Prostate gland (tissue), 2 donors: ENCODE results near the gene HEBP2. TPM values are rescaled to one million over a fixed set of nuclear protein-coding genes. Genes with fewer than 3 reads are reported as not detected.

ENCODE experiments used
- DNase-seq: peaks from one replicate; pipeline ENCODE4 v3.0.0-alpha.2; 2019; ENCODE audit warnings: low spot score
- H3K27ac ChIP-seq, 2 donors: fragments of 200-600 bp; sonication (generic); 2 replicates each; pipeline ENCODE4 v1.5.1; 2017 to 2019
- H3K27me3 ChIP-seq: fragments of 200-600 bp; sonication (generic); replicated peaks from 2 replicates; pipeline ENCODE4 v1.5.1; 2019; ENCODE audit not compliant: insufficient read depth
- H3K36me3 ChIP-seq, 2 donors: fragments of 200-600 bp; sonication (generic); 1 replicate in 1 of 2; 2 replicates in 1 of 2; pipeline versions ENCODE4 v1.5.1 to v1.8.1; 2017 to 2019
- H3K4me1 ChIP-seq: fragments of 200-600 bp; sonication (generic); replicated peaks from 2 replicates; pipeline ENCODE4 v1.5.1; 2019
- H3K4me3 ChIP-seq, 2 donors: fragments of 200-600 bp; sonication (generic); 2 replicates each; pipeline ENCODE4 v1.5.1; 2017 to 2019
- H3K9me3 ChIP-seq: fragments of 200-600 bp; sonication (generic); 2 replicates; pipeline ENCODE4 v1.5.1; 2017
- CTCF ChIP-seq, 4 experiments: fragments of 200-600 bp in 2 of 4; fragments of 450-650 bp in 2 of 4; sonication (generic) in 2 of 4; IDR thresholded peaks; 1 replicate in 3 of 4; 2 replicates in 1 of 4; pipeline ENCODE4 v1.5.1; 2016 to 2019; ENCODE audit warnings: antibody characterized with exemption in 4 of 4, mild to moderate bottlenecking in 2 of 4, moderate library complexity in 2 of 4
- POLR2A ChIP-seq: fragments of 450-650 bp; IDR thresholded peaks from one replicate; pipeline ENCODE4 v1.6.1; 2016; ENCODE audit warnings: antibody characterized with exemption, mild to moderate bottlenecking
- POLR2AphosphoS5 ChIP-seq: sonication (generic); formaldehyde crosslinking; IDR thresholded peaks from one replicate; pipeline ENCODE4 v1.6.1; 2017; ENCODE audit warnings: antibody characterized with exemption
- WGBS: methylation state at CpG from one replicate; pipeline ENCODE4 v1.1.5; 2018; 5-methylcytosine and 5-hydroxymethylcytosine counted together
- intact Hi-C: fragments of 100-400 bp; cut with DNase I; formaldehyde crosslinking; loops from one replicate; pipeline ENCODE4 v1.14.2; 2022
- total RNA-seq, 2 donors: library from RNA; depleted of rRNA; stranded (reverse); fragments of >200 nt; gene quantifications; one replicate each; pipeline ENCODE4 v1.1.0, GENCODE V29; 2016

HEBP2 gene
- total RNA-seq, 2 donors from 2014 or later: 95.4 to 187 TPM

GRCh38 chr6:138410972-138411880, 7.2 kb downstream of the HEBP2 start:
- TF ChIP-seq POLR2A: no peak
- no peak for TF ChIP-seq CTCF (IDR thresholded peaks at IDR 0.05)
- TF ChIP-seq POLR2AphosphoS5: no peak
- Histone ChIP-seq H3K27me3 (no peaks in the 10 kb centered on the region), H3K27ac (no peak overlapping the region), H3K36me3 (peaks cover 7 to 8% of the 10 kb centered on the region in 2 donors), H3K9me3 (no peaks in the 10 kb centered on the region), H3K4me3 (no peak overlapping the region), H3K4me1 (peaks cover 2% of the 10 kb centered on the region)
- DNase-seq: no peak
- intact Hi-C loops: no loop called here
- 71% methylated on average over 6 of the region's 6 CpGs for WGBS

DNA sequence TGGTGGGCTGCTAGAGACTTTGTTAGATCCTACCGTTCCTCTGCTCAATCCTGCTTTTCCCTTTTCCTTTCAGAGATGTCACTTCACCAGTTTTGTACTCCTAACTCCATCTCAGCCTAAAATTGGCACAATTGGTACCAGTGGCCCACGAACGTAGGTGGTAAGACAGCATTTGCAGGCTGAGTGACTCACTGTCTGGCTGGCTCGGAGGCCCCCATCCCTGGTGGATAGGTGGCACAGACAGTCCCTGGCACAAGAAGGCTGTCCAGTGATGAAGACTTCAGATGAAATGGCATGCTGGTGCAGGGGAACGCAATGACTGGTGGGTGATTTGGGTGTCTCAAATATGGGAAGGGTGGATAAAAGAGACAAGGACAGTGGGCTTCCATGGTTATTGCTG, 11.1 kb downstream of the HEBP2 start:
- Histone ChIP-seq H3K4me1 (no peaks in the 10 kb centered on the region), H3K27me3 (no peaks in the 10 kb centered on the region), H3K36me3 (no peaks in the 10 kb centered on the region), H3K27ac (no peak overlapping the region), H3K9me3 (no peaks in the 10 kb centered on the region), H3K4me3 (no peak overlapping the region)
- intact Hi-C loops: no loop called here
- 79% methylated on average over 5 of the region's 5 CpGs for WGBS
- TF ChIP-seq POLR2A: no peak
- TF ChIP-seq POLR2AphosphoS5: no peak
- TF ChIP-seq CTCF (IDR thresholded peaks at IDR 0.05): no peak
- no peak for DNase-seq

- WGBS: 92% methylated on average over 4 of the region's 4 CpGs
Observed at GRCh38 chr6:138416206-138416605, 12.2 kb downstream of the HEBP2 start.

GRCh38 chr6:138417493-138418117, 13.6 kb downstream of the HEBP2 start:
- intact Hi-C loops: no loop called here
- Histone ChIP-seq H3K27ac (no peak overlapping the region), H3K9me3 (no peaks in the 10 kb centered on the region), H3K4me3 (no peak overlapping the region), H3K36me3 (no peaks in the 10 kb centered on the region), H3K27me3 (no peaks in the 10 kb centered on the region), H3K4me1 (no peaks in the 10 kb centered on the region)
- no peak for DNase-seq
- WGBS: 95% methylated on average over 3 of the region's 3 CpGs
- TF ChIP-seq POLR2AphosphoS5: no peak
- TF ChIP-seq POLR2A: no peak
- no peak for TF ChIP-seq CTCF (IDR thresholded peaks at IDR 0.05)

More at GRCh38 chr6:138416206-138416605, 12.2 kb downstream of the HEBP2 start:
- TF ChIP-seq POLR2AphosphoS5: no peak
- TF ChIP-seq POLR2A: no peak
- no peak for TF ChIP-seq CTCF (IDR thresholded peaks at IDR 0.05)
- Histone ChIP-seq H3K36me3 (no peaks in the 10 kb centered on the region), H3K4me3 (no peak overlapping the region), H3K27me3 (no peaks in the 10 kb centered on the region), H3K27ac (no peak overlapping the region), H3K9me3 (no peaks in the 10 kb centered on the region), H3K4me1 (no peaks in the 10 kb centered on the region)
- DNase-seq: no peak
- intact Hi-C loops: no loop called here
